Measurements from ENCODE around the gene NOS3.

Gene NOS3

DNA sequence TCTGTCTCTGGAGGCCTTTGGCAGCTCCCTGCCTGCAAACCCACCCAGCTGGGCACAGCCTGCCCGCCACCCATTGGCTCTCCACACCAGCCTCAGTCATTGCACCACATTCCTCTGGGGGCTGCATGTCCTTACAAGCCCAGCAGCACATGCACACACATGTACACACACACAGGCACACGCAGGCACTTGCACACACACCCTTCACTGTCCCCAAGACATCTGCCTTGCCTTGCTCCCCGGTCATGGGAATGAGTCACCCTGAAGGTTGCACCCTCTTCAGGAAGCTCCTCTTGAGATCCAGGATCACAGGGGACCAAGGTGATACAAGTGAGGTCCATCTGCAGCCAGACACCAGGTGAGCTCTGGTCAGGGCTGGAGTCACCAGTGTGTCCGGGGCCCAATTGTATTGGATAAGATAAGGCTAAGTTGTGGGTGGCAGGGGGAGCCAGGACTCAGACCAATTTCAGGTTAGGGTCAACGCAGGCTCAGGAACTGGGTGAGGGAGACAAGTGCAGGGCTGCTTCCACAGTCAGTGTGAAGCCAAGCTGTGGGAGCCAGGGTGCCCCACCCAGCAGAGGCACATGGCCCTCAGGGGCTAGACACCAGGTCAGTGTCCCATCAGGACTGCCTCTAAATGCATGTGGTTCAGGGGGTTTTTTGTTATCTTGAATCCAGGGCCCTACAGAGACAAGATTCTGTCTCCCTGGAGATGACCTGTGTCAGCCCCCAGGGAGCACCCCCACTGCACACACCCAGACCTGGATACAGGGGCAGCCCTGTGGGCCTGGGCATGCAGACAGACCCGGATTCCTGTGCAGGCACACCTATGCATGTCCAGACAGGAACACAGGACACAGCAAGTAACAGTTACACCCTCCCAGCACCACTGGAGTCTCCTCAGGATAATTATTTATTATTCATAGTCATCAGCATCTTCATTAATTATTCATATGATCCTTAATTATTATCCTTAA is 46.5 kb upstream of the NOS3 start:
- TF ChIP-seq, protein P1, sequence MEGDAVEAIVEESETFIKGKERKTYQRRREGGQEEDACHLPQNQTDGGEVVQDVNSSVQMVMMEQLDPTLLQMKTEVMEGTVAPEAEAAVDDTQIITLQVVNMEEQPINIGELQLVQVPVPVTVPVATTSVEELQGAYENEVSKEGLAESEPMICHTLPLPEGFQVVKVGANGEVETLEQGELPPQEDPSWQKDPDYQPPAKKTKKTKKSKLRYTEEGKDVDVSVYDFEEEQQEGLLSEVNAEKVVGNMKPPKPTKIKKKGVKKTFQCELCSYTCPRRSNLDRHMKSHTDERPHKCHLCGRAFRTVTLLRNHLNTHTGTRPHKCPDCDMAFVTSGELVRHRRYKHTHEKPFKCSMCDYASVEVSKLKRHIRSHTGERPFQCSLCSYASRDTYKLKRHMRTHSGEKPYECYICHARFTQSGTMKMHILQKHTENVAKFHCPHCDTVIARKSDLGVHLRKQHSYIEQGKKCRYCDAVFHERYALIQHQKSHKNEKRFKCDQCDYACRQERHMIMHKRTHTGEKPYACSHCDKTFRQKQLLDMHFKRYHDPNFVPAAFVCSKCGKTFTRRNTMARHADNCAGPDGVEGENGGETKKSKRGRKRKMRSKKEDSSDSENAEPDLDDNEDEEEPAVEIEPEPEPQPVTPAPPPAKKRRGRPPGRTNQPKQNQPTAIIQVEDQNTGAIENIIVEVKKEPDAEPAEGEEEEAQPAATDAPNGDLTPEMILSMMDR (IDR thresholded peaks at IDR 0.05; ENCODE audit: control insufficient read depth, extremely low read depth, insufficient read depth): no peak
- no peak for DNase-seq (ENCODE audit: low read depth)
- H3K4me3 ChIP-seq (ENCODE audit: low read depth, low read length): no peak overlapping the region

DNA sequence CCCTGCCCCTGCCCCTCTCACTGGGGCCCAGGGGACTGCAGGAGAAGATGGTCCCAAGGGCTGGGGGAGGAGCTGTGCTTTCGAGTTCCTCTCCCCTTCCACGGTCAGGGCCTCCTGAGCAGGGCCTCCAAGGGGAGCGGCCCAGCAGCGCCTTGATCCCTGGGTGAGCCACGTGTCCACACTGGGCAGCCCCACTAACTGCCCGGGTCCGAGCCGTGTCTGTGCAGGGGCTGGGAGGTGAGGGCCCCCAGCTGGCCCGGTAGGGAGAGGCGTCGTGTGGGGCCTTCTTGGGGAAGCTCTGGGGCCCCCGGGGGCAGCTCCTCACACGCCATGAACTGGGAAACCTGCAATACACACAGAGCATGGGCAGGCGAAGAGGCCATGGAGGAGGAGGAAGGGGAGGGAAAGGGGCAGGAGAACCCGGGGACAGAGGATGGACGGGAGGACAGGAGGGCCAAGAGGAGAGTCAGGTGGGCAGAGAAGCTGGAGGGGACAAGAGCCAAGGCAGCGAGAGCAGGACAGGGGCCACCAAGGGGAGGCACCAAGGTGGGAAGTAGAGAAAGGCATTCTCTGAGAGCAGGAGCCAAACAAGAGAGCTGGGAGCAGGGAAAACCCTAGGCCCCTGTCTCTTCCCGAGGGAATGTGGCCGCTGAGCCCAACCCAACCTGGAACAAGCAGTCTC is 45.5 kb upstream of the NOS3 start:
- no peak for DNase-seq (ENCODE audit: low read depth)
- TF ChIP-seq, protein P1 (IDR thresholded peaks at IDR 0.05; ENCODE audit: control insufficient read depth, extremely low read depth, insufficient read depth): no peak
- H3K4me3 ChIP-seq (ENCODE audit: low read depth, low read length): no peak overlapping the region

DNA sequence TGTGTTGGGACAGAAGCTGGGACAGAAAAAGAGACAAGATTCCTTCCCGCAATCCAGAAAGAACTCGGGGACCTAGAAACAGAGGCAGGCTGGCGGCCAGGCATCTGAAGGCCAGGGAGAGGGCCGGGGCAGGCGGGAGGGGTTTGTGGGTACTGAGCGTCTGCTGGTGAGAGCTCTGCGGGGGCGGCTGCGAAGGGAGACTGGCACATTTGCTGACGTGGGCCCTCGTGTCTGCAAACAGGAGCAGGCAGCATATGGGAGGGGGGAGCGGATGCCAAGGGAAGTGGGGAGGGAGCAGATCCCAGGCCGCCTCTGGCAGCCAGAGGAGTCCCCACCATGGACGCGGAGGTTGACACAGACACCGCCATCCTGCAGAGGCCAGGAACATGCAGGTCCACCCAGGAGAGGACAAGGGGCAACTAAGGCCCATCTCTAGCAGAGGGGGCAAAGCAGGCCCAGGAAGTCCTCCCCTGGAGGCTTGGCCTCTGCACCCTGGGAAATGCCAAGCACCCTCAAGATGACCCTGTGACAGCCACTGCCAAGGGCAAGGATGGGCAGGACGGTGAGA is 44.9 kb upstream of the NOS3 start:
- TF ChIP-seq, protein P1 (IDR thresholded peaks at IDR 0.05; ENCODE audit: control insufficient read depth, extremely low read depth, insufficient read depth): no peak
- no peak overlapping the region for H3K4me3 ChIP-seq (ENCODE audit: low read depth, low read length)
- DNase-seq (ENCODE audit: low read depth): no peak

DNA sequence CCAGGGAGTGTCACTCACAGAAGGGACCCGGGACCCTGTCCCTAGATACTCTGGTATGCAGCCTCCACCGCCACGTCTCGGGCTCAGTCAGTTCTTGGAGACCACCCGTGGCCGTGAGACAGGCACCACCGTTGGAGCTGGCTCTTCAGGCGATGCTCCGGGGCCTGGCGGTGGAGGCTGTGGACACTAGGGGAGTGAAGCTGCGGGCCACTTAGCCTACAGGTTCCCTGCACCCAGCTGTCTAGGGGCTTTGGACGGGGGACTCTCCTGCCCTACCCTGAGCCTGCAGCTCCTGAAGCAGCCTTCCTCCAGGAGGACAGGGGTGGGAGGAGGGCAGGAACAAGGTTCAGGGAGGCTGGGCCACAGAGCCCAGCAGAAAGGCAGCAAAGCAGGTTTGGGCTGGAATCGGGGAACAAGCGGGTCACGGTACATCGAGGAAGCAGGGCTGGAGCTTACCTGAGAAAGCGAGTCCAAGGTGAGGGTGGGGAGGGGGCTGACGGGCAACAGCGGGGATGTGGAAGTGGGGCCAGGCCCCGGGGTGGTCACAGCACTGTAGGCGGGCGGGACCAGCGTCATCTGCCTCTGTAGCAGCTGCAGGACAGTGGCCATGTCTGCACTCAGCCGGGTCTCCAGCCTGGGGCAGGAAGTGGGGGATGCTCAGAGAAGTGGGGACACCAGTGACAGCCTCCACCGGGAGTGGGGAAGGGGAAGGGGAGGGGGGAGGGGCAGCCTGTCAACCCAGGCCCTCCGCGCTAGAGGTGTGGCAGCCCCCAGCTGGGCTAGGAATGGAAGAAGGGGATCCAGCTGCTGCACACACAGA is 44.2 kb upstream of the NOS3 start:
- TF ChIP-seq, protein P1 (IDR thresholded peaks at IDR 0.05; ENCODE audit: control insufficient read depth, extremely low read depth, insufficient read depth): no peak
- no peak overlapping the region for H3K4me3 ChIP-seq (ENCODE audit: low read depth, low read length)

DNA sequence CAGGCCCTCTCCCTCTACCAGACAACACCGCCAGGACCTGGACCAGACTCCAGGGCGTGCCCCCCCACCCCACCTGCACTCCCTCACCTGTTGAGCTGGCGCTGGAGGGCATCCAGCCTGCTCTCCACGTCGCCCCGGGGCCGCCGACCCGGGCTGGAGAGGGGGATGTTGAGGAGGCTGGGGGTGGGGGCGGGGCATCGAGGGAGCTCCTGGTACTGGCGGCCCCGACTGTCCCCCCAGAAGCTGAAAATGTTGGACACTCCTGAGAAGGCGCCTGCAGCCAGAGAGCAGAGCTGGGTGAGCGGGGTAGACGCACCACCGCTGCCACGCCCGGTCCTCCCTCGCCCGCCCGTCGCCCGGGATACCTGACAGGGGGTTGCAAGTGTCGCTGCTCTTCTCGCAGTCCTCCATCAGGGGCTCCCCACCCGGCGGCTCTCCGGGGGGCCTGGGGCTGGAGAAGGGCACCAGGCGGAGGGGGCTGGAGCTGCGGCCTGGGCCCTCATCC is 43.5 kb upstream of the NOS3 start:
- TF ChIP-seq, protein P1 (IDR thresholded peaks at IDR 0.05; ENCODE audit: control insufficient read depth, extremely low read depth, insufficient read depth): no peak
- no peak overlapping the region for H3K4me3 ChIP-seq (ENCODE audit: low read depth, low read length)
- DNase-seq (ENCODE audit: low read depth): no peak

More for the DNA sequence above, 44.2 kb upstream of the NOS3 start:
- DNase-seq (ENCODE audit: low read depth): no peak
